Measurements from ENCODE around the gene NME7. TPM values are rescaled to one million over a fixed set of nuclear protein-coding genes. Genes with fewer than 3 reads are reported as not detected.
A peak's percentile ranks its signal among the peaks of the same experiment; 100 is the strongest.

Gene NME7
- total RNA-seq, 1 experiment from 2014 or later = 9.0 TPM

- H3K27me3 Mint-ChIP-seq (ENCODE audit: insufficient read depth, unreplicated experiment) = no peaks in the 10 kb centered on the region
- no peak for TF ChIP-seq CTCF (IDR thresholded peaks at IDR 0.05; ENCODE audit: insufficient read depth in 1 of 2, low read depth in 1 of 2, low read length in 1 of 2, severe bottlenecking in 1 of 2, unreplicated experiment in 1 of 2)
- Histone ChIP-seq H3K36me3 (ENCODE audit: control insufficient read depth, insufficient read depth, low read length) (no peaks in the 10 kb centered on the region), H3K4me1 (peaks cover 14% of the 10 kb centered on the region), H3K4me3 (ENCODE audit: low read depth, low read length) (no peak overlapping the region), H3K27me3 (replicated peaks; ENCODE audit: control insufficient read depth, insufficient read depth, low read length) (no peaks in the 10 kb centered on the region), H3K9me3 (no peaks in the 10 kb centered on the region)
- H3K36me3 Mint-ChIP-seq (ENCODE audit: insufficient read depth, unreplicated experiment) = no peaks in the 10 kb centered on the region
- intact Hi-C loops (cut with micrococcal nuclease; ENCODE audit: unreplicated experiment) = no loop called here
- no peaks in the 10 kb centered on the region for H3K9me3 Mint-ChIP-seq (ENCODE audit: unreplicated experiment)
- no peak overlapping the region for H3K4me3 Mint-ChIP-seq (ENCODE audit: unreplicated experiment)
- ChIA-PET CTCF (no interaction called here), POLR2A (no interaction called here)
- peaks cover 13% of the 10 kb centered on the region for H3K4me1 Mint-ChIP-seq (ENCODE audit: low read depth, unreplicated experiment)
- DNase-seq = no peak
- BruUV-seq (replicated peaks) = no TSS peak
- H3K27ac Mint-ChIP-seq (ENCODE audit: unreplicated experiment) = peak overlapping the region; percentile 29
Observed at GRCh38 chr1:169250022-169250421, 117.6 kb downstream of the NME7 start.

- H3K9me3 ChIP-seq = no peaks in the 10 kb centered on the region
- H3K36me3 ChIP-seq (ENCODE audit: control insufficient read depth, insufficient read depth, low read length) = no peaks in the 10 kb centered on the region
- Mint-ChIP-seq H3K27ac (ENCODE audit: unreplicated experiment) (no peak overlapping the region), H3K4me1 (ENCODE audit: low read depth, unreplicated experiment) (peaks cover 13% of the 10 kb centered on the region), H3K9me3 (ENCODE audit: unreplicated experiment) (no peaks in the 10 kb centered on the region), H3K27me3 (ENCODE audit: insufficient read depth, unreplicated experiment) (no peaks in the 10 kb centered on the region), H3K4me3 (ENCODE audit: unreplicated experiment) (no peak overlapping the region), H3K36me3 (ENCODE audit: insufficient read depth, unreplicated experiment) (no peaks in the 10 kb centered on the region)
- H3K4me1 ChIP-seq = peaks cover 14% of the 10 kb centered on the region
- ChIA-PET CTCF (no interaction called here), POLR2A (no interaction called here)
- no peaks in the 10 kb centered on the region for H3K27me3 ChIP-seq (replicated peaks; ENCODE audit: control insufficient read depth, insufficient read depth, low read length)
- BruUV-seq (replicated peaks) = no TSS peak
- DNase-seq = no peak
- intact Hi-C loops (cut with micrococcal nuclease; ENCODE audit: unreplicated experiment) = no loop called here
- H3K4me3 ChIP-seq (ENCODE audit: low read depth, low read length) = no peak overlapping the region
- TF ChIP-seq CTCF (IDR thresholded peaks at IDR 0.05; ENCODE audit: insufficient read depth in 1 of 2, low read depth in 1 of 2, low read length in 1 of 2, severe bottlenecking in 1 of 2, unreplicated experiment in 1 of 2) = no peak
Observed at GRCh38 chr1:169249611-169250010, 118.0 kb downstream of the NME7 start.

- ChIA-PET CTCF (no interaction called here), POLR2A (no interaction called here)
- no peaks in the 10 kb centered on the region for H3K36me3 ChIP-seq (ENCODE audit: control insufficient read depth, insufficient read depth, low read length)
- H3K4me1 ChIP-seq = peaks cover 8% of the 10 kb centered on the region
- no peaks in the 10 kb centered on the region for H3K27me3 ChIP-seq (replicated peaks; ENCODE audit: control insufficient read depth, insufficient read depth, low read length)
- no peaks in the 10 kb centered on the region for H3K9me3 ChIP-seq
- intact Hi-C loops (cut with micrococcal nuclease; ENCODE audit: unreplicated experiment) = loop anchor here (2.0 kb wide), 1 partner anchor 99 kb away; no protein-coding TSS in a partner anchor
- no peaks in the 10 kb centered on the region for H3K36me3 Mint-ChIP-seq (ENCODE audit: insufficient read depth, unreplicated experiment)
- no peaks in the 10 kb centered on the region for H3K27me3 Mint-ChIP-seq (ENCODE audit: insufficient read depth, unreplicated experiment)
- TF ChIP-seq CTCF (IDR thresholded peaks at IDR 0.05; ENCODE audit: insufficient read depth in 1 of 2, low read depth in 1 of 2, low read length in 1 of 2, severe bottlenecking in 1 of 2, unreplicated experiment in 1 of 2) = no peak
- H3K27ac Mint-ChIP-seq (ENCODE audit: unreplicated experiment) = no peak overlapping the region
- no peak overlapping the region for H3K4me3 Mint-ChIP-seq (ENCODE audit: unreplicated experiment)
- H3K4me1 Mint-ChIP-seq (ENCODE audit: low read depth, unreplicated experiment) = peaks cover 9% of the 10 kb centered on the region
- BruUV-seq (replicated peaks) = no TSS peak
- no peaks in the 10 kb centered on the region for H3K9me3 Mint-ChIP-seq (ENCODE audit: unreplicated experiment)
- H3K4me3 ChIP-seq (ENCODE audit: low read depth, low read length) = no peak overlapping the region
- no peak for DNase-seq
Observed at GRCh38 chr1:169245706-169246105, 121.9 kb downstream of the NME7 start.
